Esophagus squamous epithelium (tissue), 5 donors: Measurements from ENCODE around the gene OSBPL10. TPM values are rescaled to one million over a fixed set of nuclear protein-coding genes. Genes with fewer than 3 reads are reported as not detected.

ENCODE experiments used
- DNase-seq: peaks from one replicate; lab custom pipeline; 2025; lab: John Stamatoyannopoulos, UW
- H3K27ac ChIP-seq, 4 donors: fragments of 200-600 bp; sonication (generic); one replicate each; pipeline ENCODE4 v1.5.1; 2016 to 2019; ENCODE audit warnings: mild to moderate bottlenecking in 1 of 4
- H3K27me3 ChIP-seq, 4 donors: fragments of 200-600 bp; sonication (generic); 1 replicate in 3 of 4; 2 replicates in 1 of 4; pipeline versions ENCODE4 v1.5.1 to v1.6.0; 2017 to 2021; ENCODE audit warnings: antibody characterized with exemption in 1 of 4
- H3K36me3 ChIP-seq, 3 donors: fragments of 200-600 bp; sonication (generic); one replicate each; pipeline ENCODE4 v1.5.1; 2016 to 2019
- H3K4me1 ChIP-seq, 3 donors: fragments of 200-600 bp; sonication (generic); one replicate each; pipeline ENCODE4 v1.5.1; 2017 to 2019
- H3K4me3 ChIP-seq, 4 donors: fragments of 200-600 bp; sonication (generic); 1 replicate in 3 of 4; 2 replicates in 1 of 4; pipeline ENCODE4 v1.5.1; 2016 to 2019; ENCODE audit warnings: mild to moderate bottlenecking in 2 of 4, moderate library complexity in 1 of 4
- H3K9me3 ChIP-seq, 3 donors: fragments of 200-600 bp; sonication (generic); one replicate each; pipeline ENCODE4 v1.5.1; 2016 to 2019
- CTCF ChIP-seq, 6 experiments: fragments of 450-650 bp in 4 of 6; fragments of 200-600 bp in 2 of 6; sonication (generic) in 2 of 6; IDR thresholded peaks; one replicate each; pipeline ENCODE4 v1.5.1; 2016 to 2019; ENCODE audit warnings: antibody characterized with exemption in 6 of 6, mild to moderate bottlenecking in 4 of 6, moderate library complexity in 4 of 6
- POLR2A ChIP-seq, 4 donors: fragments of 450-650 bp; IDR thresholded peaks; one replicate each; pipeline ENCODE4 v1.6.1; 2017; ENCODE audit warnings: antibody characterized with exemption in 4 of 4, mild to moderate bottlenecking in 4 of 4, moderate library complexity in 3 of 4
- WGBS, 2 donors: methylation state at CpG; one replicate each; pipeline ENCODE4 v1.1.5; 2018; 5-methylcytosine and 5-hydroxymethylcytosine counted together
- intact Hi-C: fragments of 100-400 bp; cut with DNase I; formaldehyde crosslinking; loops from one replicate; pipeline ENCODE4 v1.15.0; 2022
- total RNA-seq, 4 donors: library from RNA; depleted of rRNA; stranded (reverse); fragments of >200 nt; gene quantifications; one replicate each; pipeline ENCODE4 v1.1.0, GENCODE V29; 2016
- donor health status: DM: yes; HTN: yes; CAD: no.

OSBPL10 gene
- total RNA-seq, 4 donors from 2014 or later, result 13.8 to 65.3 (median 41.0) TPM

GRCh38 chr3:31906182-31906581, 74.9 kb downstream of the OSBPL10 start:
- TF ChIP-seq POLR2A (IDR thresholded peaks at IDR 0.05) (no peak), CTCF (IDR thresholded peaks at IDR 0.05) (no peak)
- H3K27me3 ChIP-seq, result no peaks in the 10 kb centered on the region
- intact Hi-C loops, result no loop called here
- no peaks in the 10 kb centered on the region for H3K36me3 ChIP-seq
- no peak overlapping the region for H3K27ac ChIP-seq
- 8 to 13% methylated on average over 1 of the region's 1 CpG for WGBS, 2 donors
- no peak for DNase-seq
- H3K4me3 ChIP-seq, result no peak overlapping the region
- peaks cover 16 to 64% (median 30%) of the 10 kb centered on the region in 3 donors for H3K4me1 ChIP-seq
- no peaks in the 10 kb centered on the region for H3K9me3 ChIP-seq

- no peak for DNase-seq
- peak overlapping the region in 2 of 4 donors; percentile 46 to 58 for H3K27ac ChIP-seq
- H3K36me3 ChIP-seq, result no peaks in the 10 kb centered on the region
- no peak overlapping the region for H3K4me3 ChIP-seq
- intact Hi-C loops, result no loop called here
- no peaks in the 10 kb centered on the region for H3K9me3 ChIP-seq
- TF ChIP-seq POLR2A (IDR thresholded peaks at IDR 0.05) (no peak), CTCF (IDR thresholded peaks at IDR 0.05) (no peak)
- H3K27me3 ChIP-seq, result no peaks in the 10 kb centered on the region
- peaks cover 12 to 64% (median 24%) of the 10 kb centered on the region in 3 donors for H3K4me1 ChIP-seq
- WGBS, 2 donors, result 34 to 43% methylated on average over 4 to 5 of the region's 7 CpGs
Observed at GRCh38 chr3:31903686-31904431, 77.2 kb downstream of the OSBPL10 start.

- intact Hi-C loops, result no loop called here
- H3K4me3 ChIP-seq, result no peak overlapping the region
- H3K36me3 ChIP-seq, result no peaks in the 10 kb centered on the region
- no peak for TF ChIP-seq CTCF (IDR thresholded peaks at IDR 0.05)
- no peak for TF ChIP-seq POLR2A (IDR thresholded peaks at IDR 0.05)
- H3K4me1 ChIP-seq, result peaks cover 12 to 39% (median 20%) of the 10 kb centered on the region in 3 donors
- H3K27ac ChIP-seq, result peak overlapping the region in 1 of 4 donors; percentile 23
- no peak for DNase-seq
- no peaks in the 10 kb centered on the region for H3K27me3 ChIP-seq
- no peaks in the 10 kb centered on the region for H3K9me3 ChIP-seq
Observed at GRCh38 chr3:31900583-31900982, 80.5 kb downstream of the OSBPL10 start.

- 68 to 75% methylated on average over 4 to 6 of the region's 6 CpGs for WGBS, 2 donors
- intact Hi-C loops, result no loop called here
- TF ChIP-seq CTCF (IDR thresholded peaks at IDR 0.05), result no peak
- TF ChIP-seq POLR2A (IDR thresholded peaks at IDR 0.05), result no peak
Observed at GRCh38 chr3:31896648-31897433, 84.2 kb downstream of the OSBPL10 start.

GRCh38 chr3:31896026-31896425, 85.0 kb downstream of the OSBPL10 start:
- Histone ChIP-seq H3K27me3 (no peaks in the 10 kb centered on the region), H3K36me3 (no peaks in the 10 kb centered on the region), H3K9me3 (no peaks in the 10 kb centered on the region), H3K27ac (no peak overlapping the region), H3K4me3 (no peak overlapping the region), H3K4me1 (peaks cover 0 to 56% (median 11%) of the 10 kb centered on the region in 3 donors)
- intact Hi-C loops, result no loop called here
- WGBS, 2 donors, result 63 to 88% methylated on average over 1 of the region's 1 CpG
- no peak for DNase-seq
- TF ChIP-seq CTCF (IDR thresholded peaks at IDR 0.05) (no peak), POLR2A (IDR thresholded peaks at IDR 0.05) (no peak)

More at GRCh38 chr3:31896648-31897433, 84.2 kb downstream of the OSBPL10 start:
- Histone ChIP-seq H3K27ac (no peak overlapping the region), H3K36me3 (no peaks in the 10 kb centered on the region), H3K27me3 (no peaks in the 10 kb centered on the region), H3K4me1 (peaks cover 0 to 48% (median 11%) of the 10 kb centered on the region in 3 donors), H3K4me3 (no peak overlapping the region), H3K9me3 (no peaks in the 10 kb centered on the region)
- DNase-seq, result no peak
